A549 treated with ZK216348 at 1 μM for 4 hours (cell line): ENCODE measurements around the gene KRT39. TPM values are rescaled to one million over a fixed set of nuclear protein-coding genes. Genes with fewer than 3 reads are reported as not detected.

Experiments used
- total RNA-seq: library from RNA; stranded (reverse); fragments of 200-300 nt; extraction: Qiagen RNA extraction; gene quantifications from 5 replicates; pipeline ENCODE4 v1.2.3, GENCODE V29; 2022; ENCODE audit warnings: low read depth

The KRT39 gene
- total RNA-seq, result not detected in 5 replicates

DNA sequence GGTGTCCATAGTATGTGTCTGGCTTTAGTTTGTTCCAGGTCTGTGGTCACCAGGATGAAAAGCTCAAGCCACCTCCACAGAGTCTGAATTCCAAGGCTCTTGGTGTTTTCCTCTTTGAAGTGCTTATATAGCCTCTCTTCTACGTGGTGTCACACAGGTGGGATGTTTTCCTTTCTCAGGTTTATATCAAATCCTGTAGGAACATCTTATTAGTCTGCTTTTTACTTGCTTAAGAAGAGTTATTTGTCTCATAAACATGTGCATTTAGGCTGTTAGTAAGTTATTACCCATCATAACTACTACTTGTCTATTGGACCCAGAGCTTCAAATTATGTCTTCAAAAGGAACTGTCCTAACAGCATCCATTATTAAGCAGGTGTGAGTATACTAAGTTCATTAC lies at the start of gene KRT39:
Gene KRT39, minus strand, starts transcription at position 101 of the 400 bp plus-strand sequence. Its CDS starts 92 bp downstream, at position 9.

DNA sequence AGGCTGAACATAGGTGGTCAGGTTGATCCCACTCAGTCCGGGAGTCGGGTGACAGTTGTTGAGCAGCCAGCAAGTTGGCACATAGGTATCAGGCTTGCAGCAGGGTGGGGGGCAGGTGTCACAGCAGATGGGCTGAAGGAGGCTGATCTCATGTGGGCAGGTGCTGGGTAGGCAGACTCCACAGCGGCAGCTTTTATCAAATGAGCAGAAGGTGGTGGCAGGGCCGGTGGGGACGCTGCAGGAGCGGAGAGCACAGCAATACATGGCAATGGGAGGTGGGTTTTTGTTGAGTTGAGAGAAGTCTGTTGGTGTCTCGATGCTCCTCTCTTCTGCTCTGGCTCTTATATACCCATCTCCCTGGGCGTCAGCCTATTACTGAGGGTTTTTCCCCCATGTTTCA lies 42.1 kb upstream of the KRT39 start, which contains the start of gene KRTAP3-1:
Gene KRTAP3-1, minus strand, starts transcription at position 318 of the 400 bp plus-strand sequence. Its CDS starts 54 bp downstream, at position 264.

DNA sequence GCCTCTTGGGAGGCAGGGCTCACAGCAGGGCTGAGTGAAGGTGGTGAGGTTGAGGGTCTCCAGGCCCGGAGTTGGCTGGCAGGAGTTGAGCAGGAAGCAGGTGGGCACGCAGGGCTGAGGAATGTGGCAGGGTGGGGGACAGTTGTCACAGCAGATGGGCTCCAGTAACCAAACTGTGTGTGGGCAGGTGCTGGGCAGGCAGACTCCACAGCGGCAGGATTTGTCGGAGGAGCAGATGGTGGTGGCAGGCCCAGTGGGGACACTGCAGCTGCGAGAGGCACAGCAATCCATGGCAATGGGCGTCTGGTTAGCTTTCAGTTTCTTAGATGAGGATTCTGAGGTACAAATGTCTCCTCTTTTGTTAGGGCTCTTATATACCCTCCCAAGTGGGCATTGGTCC lies 32.8 kb upstream of the KRT39 start, which contains the start of gene KRTAP3-2:
Gene KRTAP3-2, minus strand, starts transcription at position 344 of the 400 bp plus-strand sequence. Its CDS starts 53 bp downstream, at position 291.

DNA sequence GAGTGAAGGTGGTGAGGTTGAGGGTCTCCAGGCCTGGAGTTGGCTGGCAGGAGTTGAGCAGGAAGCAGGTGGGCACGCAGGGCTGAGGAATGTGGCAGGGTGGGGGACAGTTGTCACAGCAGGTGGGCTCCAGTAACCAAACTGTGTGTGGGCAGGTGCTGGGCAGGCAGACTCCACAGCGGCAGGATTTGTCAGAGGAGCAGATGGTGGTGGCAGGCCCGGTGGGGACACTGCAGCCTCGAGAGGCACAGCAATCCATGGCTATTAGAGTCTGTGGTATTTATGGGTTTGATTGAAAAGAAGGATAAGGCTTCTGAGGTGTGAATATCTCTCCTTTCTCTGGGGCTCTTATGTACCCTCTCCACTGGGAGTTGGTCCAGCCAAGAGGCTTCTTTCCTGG lies 27.1 kb upstream of the KRT39 start, which contains the start of gene KRTAP3-3:
Gene KRTAP3-3, minus strand, starts transcription at position 326 of the 400 bp plus-strand sequence. Its CDS starts 67 bp downstream, at position 259.

DNA sequence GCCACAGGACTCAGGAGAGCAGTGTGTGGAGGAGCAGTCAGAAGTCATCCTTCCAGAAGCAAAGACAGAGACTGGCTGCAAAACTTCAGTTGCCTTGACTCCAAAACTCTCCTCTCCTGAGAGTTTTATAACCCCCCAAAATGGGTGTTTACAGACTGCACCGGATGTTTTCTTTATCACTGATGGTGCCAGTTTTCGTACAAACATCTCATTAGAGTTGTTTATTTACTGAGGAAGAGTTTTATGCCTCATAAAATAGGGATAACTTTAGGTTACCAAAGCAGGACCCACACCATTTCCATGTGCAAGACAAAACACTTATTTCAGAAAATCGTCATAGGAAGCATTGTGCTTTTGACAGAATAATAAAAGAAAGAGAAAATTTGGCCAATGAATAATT lies 17.5 kb upstream of the KRT39 start, which contains the start of gene KRT40:
Gene KRT40, minus strand, starts transcription at position 101 of the 400 bp plus-strand sequence. Its CDS starts 53 bp downstream, at position 48.

DNA sequence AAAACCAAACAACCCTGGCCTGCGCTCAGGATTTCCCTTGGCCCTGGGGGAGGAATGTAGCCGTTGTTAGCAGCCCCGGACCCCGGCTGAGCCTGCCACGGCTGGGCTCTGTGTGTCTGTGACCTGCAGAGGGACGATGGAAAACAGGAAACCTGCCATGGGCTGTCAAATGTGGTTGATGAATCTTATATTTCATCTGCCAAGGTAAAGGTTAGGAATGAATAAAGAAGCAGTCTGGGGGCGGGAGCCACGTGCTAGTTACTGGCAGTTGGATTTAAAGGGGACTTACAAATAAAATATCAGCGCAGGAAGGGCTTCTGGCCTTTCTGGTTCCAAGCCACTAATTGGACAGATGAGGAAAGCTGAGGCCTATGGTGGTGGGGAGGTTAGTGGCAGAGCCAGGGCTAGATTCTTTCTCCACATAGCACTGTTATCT lies 29.3 kb downstream of the KRT39 start, which contains the start of gene KRT23:
Gene KRT23, minus strand, starts transcription at position 263 of the 436 bp plus-strand sequence. CDS start 1,043 bp downstream, outside the sequence.

Other genes starting within 250 kb of the KRT39 start
- gene KRT25, start 211.6 kb downstream of the KRT39 start, total RNA-seq, result not detected in 5 replicates
- not detected in 5 replicates for gene KRT26, start 194.7 kb downstream of the KRT39 start, total RNA-seq
- gene KRT27, start 184.4 kb downstream of the KRT39 start, total RNA-seq, result not detected in 5 replicates
- gene KRT28, start 167.0 kb downstream of the KRT39 start, total RNA-seq, result not detected in 5 replicates
- gene KRT10, start 144.3 kb downstream of the KRT39 start, total RNA-seq, result 99.6 to 118 TPM (median 105 TPM) in 5 replicates
- not detected in 5 replicates for gene KRT12, start 99.7 kb downstream of the KRT39 start, total RNA-seq
- gene KRT20, start 81.7 kb downstream of the KRT39 start, total RNA-seq, result 0.18 to 0.61 TPM (median 0.31 TPM) in 5 replicates
- 0.08 to 0.31 TPM (median 0.18 TPM) in 3 of 5 replicates, not detected in the others for gene KRT23, start 29.3 kb downstream of the KRT39 start, total RNA-seq
- gene KRT40, start 17.4 kb upstream of the KRT39 start, total RNA-seq, result not detected in 5 replicates
- not detected in 5 replicates for gene KRTAP3-3, start 27.2 kb upstream of the KRT39 start, total RNA-seq
- gene KRTAP3-2, start 33.0 kb upstream of the KRT39 start, total RNA-seq, result not detected in 5 replicates
- gene KRTAP3-1, start 42.2 kb upstream of the KRT39 start, total RNA-seq, result not detected in 5 replicates
- not detected in 5 replicates for gene KRTAP1-5, start 60.3 kb upstream of the KRT39 start, total RNA-seq
- gene KRTAP1-4, start 63.2 kb upstream of the KRT39 start, total RNA-seq, result not detected in 5 replicates
- not detected in 5 replicates for gene KRTAP1-3, start 67.9 kb upstream of the KRT39 start, total RNA-seq
- gene KRTAP1-1, start 74.5 kb upstream of the KRT39 start, total RNA-seq, result not detected in 5 replicates
- gene KRTAP2-1, start 80.4 kb upstream of the KRT39 start, total RNA-seq, result not detected in 5 replicates
- gene KRTAP2-2, start 88.3 kb upstream of the KRT39 start, total RNA-seq, result not detected in 5 replicates
- gene KRTAP2-3, start 93.2 kb upstream of the KRT39 start, total RNA-seq, result not detected in 5 replicates
- gene KRTAP2-4, start 98.9 kb upstream of the KRT39 start, total RNA-seq, result not detected in 5 replicates
- not detected in 5 replicates for gene KRTAP4-7, start 117.2 kb upstream of the KRT39 start, total RNA-seq
- not detected in 5 replicates for gene KRTAP4-8, start 131.2 kb upstream of the KRT39 start, total RNA-seq
- gene KRTAP4-16, start 135.3 kb upstream of the KRT39 start, total RNA-seq, result not detected in 5 replicates
- gene KRTAP4-9, start 138.4 kb upstream of the KRT39 start, total RNA-seq, result not detected in 5 replicates
- gene KRTAP4-11, start 151.4 kb upstream of the KRT39 start, total RNA-seq, result not detected in 5 replicates
- gene KRTAP4-12, start 157.2 kb upstream of the KRT39 start, total RNA-seq, result not detected in 5 replicates
- not detected in 5 replicates for gene KRTAP4-6, start 173.6 kb upstream of the KRT39 start, total RNA-seq
- gene KRTAP4-5, start 182.9 kb upstream of the KRT39 start, total RNA-seq, result not detected in 5 replicates
- gene KRTAP4-4, start 193.8 kb upstream of the KRT39 start, total RNA-seq, result not detected in 5 replicates
- not detected in 5 replicates for gene KRTAP4-3, start 201.3 kb upstream of the KRT39 start, total RNA-seq
- gene KRTAP4-2, start 211.3 kb upstream of the KRT39 start, total RNA-seq, result not detected in 5 replicates
- 0.32 TPM in 1 of 5 replicates, not detected in the others for gene KRTAP4-1, start 218.0 kb upstream of the KRT39 start, total RNA-seq
- gene KRTAP9-1, start 222.9 kb upstream of the KRT39 start, total RNA-seq, result not detected in 5 replicates